Thymus (tissue), 11 donors: ENCODE measurements around the gene SEC62. TPM values are rescaled to one million over a fixed set of nuclear protein-coding genes. Genes with fewer than 3 reads are reported as not detected.

Experiments
- DNase-seq, 9 donors: peaks; one replicate each; pipeline ENCODE4 v3.0.0-alpha.2; 2013; ENCODE audit warnings: low spot score in 9 of 9, low read depth in 6 of 9, missing footprints in 1 of 9
- H3K27ac ChIP-seq, 2 donors: one replicate each; pipeline ENCODE4 v1.5.1; 2013; ENCODE audit warnings: control low read depth in 1 of 2, low read depth in 1 of 2, low read length in 1 of 2, mild to moderate bottlenecking in 1 of 2, moderate library complexity in 1 of 2
- H3K27me3 ChIP-seq, 2 donors: one replicate each; pipeline ENCODE4 v1.5.1; 2013; ENCODE audit warnings: low read length in 1 of 2; ENCODE audit not compliant: control insufficient read depth in 2 of 2, insufficient read depth in 1 of 2
- H3K36me3 ChIP-seq, 2 donors: one replicate each; pipeline ENCODE4 v1.5.1; 2013; ENCODE audit warnings: low read length in 1 of 2, mild to moderate bottlenecking in 1 of 2, moderate library complexity in 1 of 2; ENCODE audit not compliant: control insufficient read depth in 2 of 2, insufficient read depth in 2 of 2
- H3K4me1 ChIP-seq, 2 donors: one replicate each; pipeline ENCODE4 v1.5.1; 2013; ENCODE audit warnings: low read length in 2 of 2; ENCODE audit not compliant: control insufficient read depth in 2 of 2, insufficient read depth in 2 of 2
- H3K4me3 ChIP-seq, 2 donors: one replicate each; pipeline ENCODE4 v1.5.1; 2013; ENCODE audit warnings: low read length in 2 of 2, control low read depth in 1 of 2, mild to moderate bottlenecking in 1 of 2
- H3K9me3 ChIP-seq, 2 donors: one replicate each; pipeline ENCODE4 v1.5.1; 2013; ENCODE audit warnings: low read length in 1 of 2, mild to moderate bottlenecking in 1 of 2; ENCODE audit not compliant: control insufficient read depth in 2 of 2, insufficient read depth in 1 of 2
- WGBS: extraction: QIAGEN DNeasy Blood & Tissue Kit; methylation state at CpG from one replicate; pipeline ENCODE4 v1.1.7; 2013; 5-methylcytosine and 5-hydroxymethylcytosine counted together
- polyA plus RNA-seq: library from polyadenylated mRNA; stranded (reverse); fragments of 200-250 nt; gene quantifications from one replicate; pipeline ENCODE4 v1.2.3, GENCODE V29; 2013
- total RNA-seq: library from RNA; stranded (reverse); fragments of 120-200 nt; gene quantifications from one replicate; pipeline ENCODE4 v1.2.4, GENCODE V29; 2013
- donor health status: healthy.

Gene SEC62
- total and polyA plus RNA-seq, 2 donors = 39.2 to 61.7 TPM

GRCh38 chr3:169939751-169940150 is 26.9 kb upstream of the SEC62 start:
- Histone ChIP-seq H3K4me3 (no peak overlapping the region), H3K4me1 (peaks cover 3 to 14% of the 10 kb centered on the region in 2 donors), H3K27ac (peak overlapping the region in 1 of 2 donors; percentile 74), H3K27me3 (no peaks in the 10 kb centered on the region), H3K9me3 (no peaks in the 10 kb centered on the region), H3K36me3 (no peaks in the 10 kb centered on the region)
- WGBS = 94% methylated on average over 5 of the region's 5 CpGs
- DNase-seq = no peak

- DNase-seq = peak in 8 of 9 donors; percentile 50 to 83 (median 62)
- 44% methylated on average over 6 of the region's 6 CpGs for whole genome bisulfite sequencing
- Histone ChIP-seq H3K4me3 (no peak overlapping the region), H3K4me1 (peaks cover 3 to 22% of the 10 kb centered on the region in 2 donors), H3K9me3 (no peaks in the 10 kb centered on the region), H3K27me3 (no peaks in the 10 kb centered on the region), H3K27ac (peak overlapping the region in 1 of 2 donors; percentile 74), H3K36me3 (no peaks in the 10 kb centered on the region)
Observed at GRCh38 chr3:169940470-169941181, 26.0 kb upstream of the SEC62 start.

GRCh38 chr3:169945313-169945712 is 21.3 kb upstream of the SEC62 start:
- peaks cover 0 to 26% of the 10 kb centered on the region in 2 donors for H3K4me1 ChIP-seq
- peak in 7 of 9 donors; percentile 27 to 83 (median 56) for DNase-seq
- H3K27ac ChIP-seq = peak overlapping the region; percentile 25 to 58
- no peaks in the 10 kb centered on the region for H3K27me3 ChIP-seq
- no peak overlapping the region for H3K4me3 ChIP-seq
- WGBS = 12% methylated on average over 7 of the region's 7 CpGs
- no peaks in the 10 kb centered on the region for H3K36me3 ChIP-seq
- H3K9me3 ChIP-seq = no peaks in the 10 kb centered on the region

GRCh38 chr3:169946336-169946735 is 20.3 kb upstream of the SEC62 start:
- H3K36me3 ChIP-seq = no peaks in the 10 kb centered on the region
- no peak overlapping the region for H3K4me3 ChIP-seq
- H3K4me1 ChIP-seq = peaks cover 0 to 21% of the 10 kb centered on the region in 2 donors
- no peak overlapping the region for H3K27ac ChIP-seq
- H3K9me3 ChIP-seq = no peaks in the 10 kb centered on the region
- WGBS = over 99% methylated on average over 3 of the region's 3 CpGs
- H3K27me3 ChIP-seq = no peaks in the 10 kb centered on the region
- DNase-seq = no peak

GRCh38 chr3:169948559-169949448 is 17.8 kb upstream of the SEC62 start:
- Histone ChIP-seq H3K4me1 (peaks cover 0 to 21% of the 10 kb centered on the region in 2 donors), H3K27me3 (no peaks in the 10 kb centered on the region), H3K36me3 (no peaks in the 10 kb centered on the region), H3K4me3 (no peak overlapping the region), H3K27ac (peak overlapping the region; percentile 58 to 76), H3K9me3 (no peaks in the 10 kb centered on the region)
- 93% methylated on average over 2 of the region's 2 CpGs for WGBS
- DNase-seq = peak in 2 of 9 donors; percentile 21 to 56

GRCh38 chr3:169952045-169952444 is 14.6 kb upstream of the SEC62 start:
- H3K4me3 ChIP-seq = no peak overlapping the region
- no peaks in the 10 kb centered on the region for H3K9me3 ChIP-seq
- DNase-seq = no peak
- 100% methylated on average over 1 of the region's 1 CpG for WGBS
- H3K27ac ChIP-seq = no peak overlapping the region
- H3K27me3 ChIP-seq = no peaks in the 10 kb centered on the region
- H3K4me1 ChIP-seq = peaks cover 0 to 10% of the 10 kb centered on the region in 2 donors
- no peaks in the 10 kb centered on the region for H3K36me3 ChIP-seq

- H3K36me3 ChIP-seq = no peaks in the 10 kb centered on the region
- no peak overlapping the region for H3K27ac ChIP-seq
- H3K4me1 ChIP-seq = peaks cover 0 to 10% of the 10 kb centered on the region in 2 donors
- no peak overlapping the region for H3K4me3 ChIP-seq
- WGBS = 94% methylated on average over 3 of the region's 3 CpGs
- H3K9me3 ChIP-seq = no peaks in the 10 kb centered on the region
- no peaks in the 10 kb centered on the region for H3K27me3 ChIP-seq
- no peak for DNase-seq
Observed at GRCh38 chr3:169953462-169954141, 13.0 kb upstream of the SEC62 start.

GRCh38 chr3:169954142-169954756 is 12.4 kb upstream of the SEC62 start:
- Histone ChIP-seq H3K27me3 (no peaks in the 10 kb centered on the region), H3K9me3 (no peaks in the 10 kb centered on the region), H3K27ac (peak overlapping the region in 1 of 2 donors; percentile 52), H3K36me3 (no peaks in the 10 kb centered on the region), H3K4me3 (no peak overlapping the region), H3K4me1 (peaks cover 0 to 10% of the 10 kb centered on the region in 2 donors)
- DNase-seq = peak in 1 of 9 donors; percentile 32
- 60% methylated on average over 6 of the region's 6 CpGs for whole genome bisulfite sequencing
